Glutamatergic neuron (in vitro differentiated cells): ENCODE results near the gene BRWD1. TPM values are rescaled to one million over a fixed set of nuclear protein-coding genes. Genes with fewer than 3 reads are reported as not detected.
A peak's percentile ranks its signal among the peaks of the same experiment; 100 is the strongest.

ENCODE experiments used
- DNase-seq: peaks from one replicate; pipeline ENCODE4 v3.0.0; 2022
- H3K27ac Mint-ChIP-seq: one replicate; pipeline ENCODE4 v1.8.0; 2020; ENCODE audit warnings: mild to moderate bottlenecking, mixed read lengths, inconsistent platforms; ENCODE audit not compliant: unreplicated experiment
- H3K27me3 Mint-ChIP-seq: one replicate; pipeline ENCODE4 v1.8.0; 2020; ENCODE audit warnings: mild to moderate bottlenecking, moderate library complexity, mixed read lengths, inconsistent platforms; ENCODE audit not compliant: unreplicated experiment
- H3K36me3 Mint-ChIP-seq: one replicate; pipeline ENCODE4 v1.8.0; 2020; ENCODE audit warnings: mild to moderate bottlenecking, mixed read lengths, inconsistent platforms; ENCODE audit not compliant: unreplicated experiment
- H3K4me1 Mint-ChIP-seq: one replicate; pipeline ENCODE4 v1.8.0; 2020; ENCODE audit warnings: mild to moderate bottlenecking, low read depth, mixed read lengths, inconsistent platforms; ENCODE audit not compliant: unreplicated experiment
- H3K4me3 Mint-ChIP-seq: one replicate; pipeline ENCODE4 v1.8.0; 2020; ENCODE audit warnings: mild to moderate bottlenecking, mixed read lengths, inconsistent platforms; ENCODE audit not compliant: unreplicated experiment
- H3K9me3 Mint-ChIP-seq: one replicate; pipeline ENCODE4 v1.8.0; 2020; ENCODE audit warnings: mild to moderate bottlenecking, moderate library complexity, mixed read lengths, inconsistent platforms; ENCODE audit not compliant: unreplicated experiment
- CTCF ChIP-seq: fragments of 200-600 bp; sonication (generic); IDR thresholded peaks from one replicate; pipeline ENCODE4 v1.5.0; 2021; ENCODE audit not compliant: partially characterized antibody, unreplicated experiment
- total RNA-seq: library from RNA; stranded (reverse); fragmentation: NEBNext Ultra II Directional; extraction: Animal tissue kit (Norgen Biotek cat#: 25700); gene quantifications from one replicate; pipeline ENCODE4 v1.2.1, GENCODE V29; 2021; ENCODE audit not compliant: unreplicated experiment

Gene BRWD1
- total RNA-seq, 1 donor from 2014 or later, result 64.6 TPM

- TF ChIP-seq CTCF, result no peak
- H3K27ac Mint-ChIP-seq, result no peak overlapping the region
Measured at GRCh38 chr21:39330001-39330400, 16.6 kb upstream of the BRWD1 start.

GRCh38 chr21:39327727-39328126 lies 14.3 kb upstream of the BRWD1 start:
- peaks cover 3% of the 10 kb centered on the region for H3K9me3 Mint-ChIP-seq
- H3K27ac Mint-ChIP-seq, result no peak overlapping the region
- no peaks in the 10 kb centered on the region for H3K36me3 Mint-ChIP-seq

More at GRCh38 chr21:39330001-39330400, 16.6 kb upstream of the BRWD1 start:
- Mint-ChIP-seq H3K27me3 (no peaks in the 10 kb centered on the region), H3K4me3 (no peak overlapping the region), H3K4me1 (peaks cover 8% of the 10 kb centered on the region), H3K9me3 (no peaks in the 10 kb centered on the region), H3K36me3 (no peaks in the 10 kb centered on the region)
- no peak for DNase-seq

GRCh38 chr21:39326607-39327307 lies 13.3 kb upstream of the BRWD1 start:
- peak overlapping the region; percentile 55 for H3K27ac Mint-ChIP-seq
- no peaks in the 10 kb centered on the region for H3K27me3 Mint-ChIP-seq
- peaks cover 1% of the 10 kb centered on the region for H3K36me3 Mint-ChIP-seq
- no peak overlapping the region for H3K4me3 Mint-ChIP-seq
- TF ChIP-seq CTCF, result no peak
- peaks cover 3% of the 10 kb centered on the region for H3K9me3 Mint-ChIP-seq
- DNase-seq, result peak; percentile 63
- peaks cover 8% of the 10 kb centered on the region for H3K4me1 Mint-ChIP-seq

More at GRCh38 chr21:39327727-39328126, 14.3 kb upstream of the BRWD1 start:
- no peak for DNase-seq
- TF ChIP-seq CTCF, result no peak
- Mint-ChIP-seq H3K4me1 (peaks cover 8% of the 10 kb centered on the region), H3K4me3 (no peak overlapping the region), H3K27me3 (no peaks in the 10 kb centered on the region)

GRCh38 chr21:39325458-39325857 lies 12.0 kb upstream of the BRWD1 start:
- no peak for DNase-seq
- peaks cover 6% of the 10 kb centered on the region for H3K36me3 Mint-ChIP-seq
- H3K27ac Mint-ChIP-seq, result no peak overlapping the region
- H3K4me1 Mint-ChIP-seq, result peaks cover 8% of the 10 kb centered on the region
- TF ChIP-seq CTCF, result no peak
- no peaks in the 10 kb centered on the region for H3K27me3 Mint-ChIP-seq
- peaks cover 5% of the 10 kb centered on the region for H3K9me3 Mint-ChIP-seq
- H3K4me3 Mint-ChIP-seq, result no peak overlapping the region

- Mint-ChIP-seq H3K4me3 (no peak overlapping the region), H3K9me3 (peaks cover 5% of the 10 kb centered on the region), H3K4me1 (peaks cover 2% of the 10 kb centered on the region), H3K27ac (no peak overlapping the region), H3K27me3 (no peaks in the 10 kb centered on the region), H3K36me3 (peaks cover 6% of the 10 kb centered on the region)
- no peak for DNase-seq
- no peak for TF ChIP-seq CTCF
Measured at GRCh38 chr21:39321424-39321823, 8.0 kb upstream of the BRWD1 start.
